ENCODE results near the gene STEAP2.

- TF ChIP-seq, protein P1, sequence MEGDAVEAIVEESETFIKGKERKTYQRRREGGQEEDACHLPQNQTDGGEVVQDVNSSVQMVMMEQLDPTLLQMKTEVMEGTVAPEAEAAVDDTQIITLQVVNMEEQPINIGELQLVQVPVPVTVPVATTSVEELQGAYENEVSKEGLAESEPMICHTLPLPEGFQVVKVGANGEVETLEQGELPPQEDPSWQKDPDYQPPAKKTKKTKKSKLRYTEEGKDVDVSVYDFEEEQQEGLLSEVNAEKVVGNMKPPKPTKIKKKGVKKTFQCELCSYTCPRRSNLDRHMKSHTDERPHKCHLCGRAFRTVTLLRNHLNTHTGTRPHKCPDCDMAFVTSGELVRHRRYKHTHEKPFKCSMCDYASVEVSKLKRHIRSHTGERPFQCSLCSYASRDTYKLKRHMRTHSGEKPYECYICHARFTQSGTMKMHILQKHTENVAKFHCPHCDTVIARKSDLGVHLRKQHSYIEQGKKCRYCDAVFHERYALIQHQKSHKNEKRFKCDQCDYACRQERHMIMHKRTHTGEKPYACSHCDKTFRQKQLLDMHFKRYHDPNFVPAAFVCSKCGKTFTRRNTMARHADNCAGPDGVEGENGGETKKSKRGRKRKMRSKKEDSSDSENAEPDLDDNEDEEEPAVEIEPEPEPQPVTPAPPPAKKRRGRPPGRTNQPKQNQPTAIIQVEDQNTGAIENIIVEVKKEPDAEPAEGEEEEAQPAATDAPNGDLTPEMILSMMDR (conservative IDR thresholded peaks at IDR 0.05): no peak
- no peak for TF ChIP-seq EZH2 (IDR thresholded peaks at IDR 0.05; ENCODE audit: low read depth)
Measured at GRCh38 chr7:90210981-90211380, 559 bp upstream of the STEAP2 start.

Data from PC-9 (cell line).